K562 (cell line): Measurements from ENCODE around the gene ZDHHC19. TPM values are rescaled to one million over a fixed set of nuclear protein-coding genes. Genes with fewer than 3 reads are reported as not detected.

Source experiments
- BDP1 ChIP-seq: IDR thresholded peaks from 3 replicates; pipeline ENCODE4 v1.6.1; 2011; ENCODE audit not compliant: insufficient read length, insufficient read depth
- DPF2 ChIP-seq: fragments of 450-650 bp; IDR thresholded peaks from 2 replicates; pipeline ENCODE4 v1.6.1; 2016
- ETV1 ChIP-seq: fragments of 450-650 bp; conservative IDR thresholded peaks from 2 replicates; pipeline ENCODE4 v1.6.1; 2016; ENCODE audit warnings: missing genetic modification characterization, control low read depth, low read depth, missing compliant biosample characterization
- KDM1A ChIP-seq, 2 experiments: fragments of 450-650 bp; IDR thresholded peaks; 2 replicates each; pipeline ENCODE4 v1.6.1; 2016; ENCODE audit warnings: mild to moderate bottlenecking in 2 of 2
- MTA3 ChIP-seq: fragments of 450-650 bp; formaldehyde crosslinking; IDR thresholded peaks from 2 replicates; pipeline ENCODE4 v1.6.1; 2017; ENCODE audit warnings: mild to moderate bottlenecking, borderline replicate concordance
- RBM25 ChIP-seq: fragments of 200-400 bp; formaldehyde crosslinking; IDR thresholded peaks from 2 replicates; pipeline ENCODE4 v1.6.1; 2018; ENCODE audit warnings: low read length, low read depth, moderate library complexity; ENCODE audit not compliant: severe bottlenecking
- RCOR1 ChIP-seq, 2 experiments: IDR thresholded peaks; 2 replicates each; pipeline ENCODE4 v1.6.1; 2012; ENCODE audit warnings: low read depth in 2 of 2, low read length in 2 of 2, borderline replicate concordance in 1 of 2, improper control_type of control experiment in 1 of 2
- SNIP1 ChIP-seq: fragments of 450-650 bp; IDR thresholded peaks from 2 replicates; pipeline ENCODE4 v1.7.1; 2017; ENCODE audit warnings: low read depth, mild to moderate bottlenecking
- SRSF3 ChIP-seq: fragments of 200-400 bp; formaldehyde crosslinking; IDR thresholded peaks from 2 replicates; pipeline ENCODE4 v1.6.1; 2016; ENCODE audit warnings: mild to moderate bottlenecking, low read length, moderate library complexity; ENCODE audit not compliant: insufficient read depth
- TAF7 ChIP-seq: fragments of 450-650 bp; IDR thresholded peaks from 2 replicates; pipeline ENCODE4 v1.6.1; 2016; ENCODE audit warnings: missing genetic modification characterization, missing compliant biosample characterization
- YY1 ChIP-seq, 3 experiments: IDR thresholded peaks; 2 replicates each; pipeline ENCODE4 v1.6.1; 2011; ENCODE audit warnings: low read length in 2 of 3, mild to moderate bottlenecking in 2 of 3, moderate library complexity in 2 of 3, borderline replicate concordance in 1 of 3, control low read depth in 1 of 3, low read depth in 1 of 3; ENCODE audit not compliant: insufficient read depth in 3 of 3, insufficient replicate concordance in 2 of 3, control insufficient read depth in 1 of 3, insufficient read length in 1 of 3; ENCODE audit errors: extremely low read depth in 1 of 3
- ZNF12 ChIP-seq: sonication (generic); formaldehyde crosslinking; IDR thresholded peaks from 2 replicates; pipeline ENCODE4 v1.4.0; 2020; ENCODE audit warnings: mild to moderate bottlenecking, missing genetic modification reagents
- ZNF212 ChIP-seq: fragments of 450-650 bp; formaldehyde crosslinking; IDR thresholded peaks from 2 replicates; pipeline ENCODE4 v1.4.0; 2020; ENCODE audit warnings: mild to moderate bottlenecking
- ZNF282 ChIP-seq: sonication (generic); formaldehyde crosslinking; IDR thresholded peaks from 2 replicates; pipeline ENCODE4 v1.8.1; 2023; ENCODE audit warnings: missing genetic modification reagents
- ZNF347 ChIP-seq: fragments of 450-650 bp; formaldehyde crosslinking; IDR thresholded peaks from 2 replicates; pipeline ENCODE4 v1.4.0; 2020; ENCODE audit warnings: low read depth, mild to moderate bottlenecking, moderate library complexity
- polyA plus RNA-seq, 8 experiments: library from polyadenylated mRNA; depleted of rRNA in 4 of 8; stranded (reverse) in 5 of 8; unstranded in 3 of 8; fragments of >200 nt; fragmentation: Nextera tagmentation in 2 of 8; fragmentation: Illumina TruSeq in 1 of 8; extraction: Ambion mirVana in 2 of 8; extraction: Trizol in 1 of 8; gene quantifications; 2 replicates each; pipeline versions ENCODE4 v1.2.1 to v1.2.3, GENCODE V29; 2011 to 2014; ENCODE audit warnings: inconsistent platforms in 1 of 8, missing spikeins in 1 of 8
- total RNA-seq, 7 experiments: library from RNA; depleted of rRNA in 6 of 7; stranded (reverse); fragments of >200 nt in 6 of 7; fragmentation: Illumina TruSeq in 2 of 7; extraction: Trizol in 2 of 7; gene quantifications; 2 replicates each; pipeline versions ENCODE4 v1.2.1 to v1.2.3, GENCODE V29; 2011 to 2021; ENCODE audit warnings: low replicate concordance in 1 of 7
- TF ChIP-seq, protein P1 (sequence below), 2 experiments: fragments of 450-650 bp in 1 of 2; sonication (generic) in 1 of 2; formaldehyde crosslinking; conservative IDR thresholded peaks; 2 replicates each; pipeline versions ENCODE4 v1.4.0 to v1.8.1; 2020 to 2022; ENCODE audit warnings: mild to moderate bottlenecking in 1 of 2, missing genetic modification reagents in 1 of 2
- TF ChIP-seq, protein P2 (sequence below), 2 experiments: fragments of 450-650 bp in 1 of 2; sonication (generic) in 1 of 2; formaldehyde crosslinking in 1 of 2; IDR thresholded peaks; 2 replicates each; pipeline versions ENCODE4 v1.7.1 to v1.9.0; 2016 to 2022; ENCODE audit warnings: inconsistent platforms in 1 of 2, mild to moderate bottlenecking in 1 of 2, missing genetic modification reagents in 1 of 2

The ZDHHC19 gene
- total and polyA plus RNA-seq, 9 of the 15 experiments (the other 6 are each of a cell fraction or from before 2014, with no cell fraction given): 0.40 to 5.5 (median 1.1) TPM

DNA sequence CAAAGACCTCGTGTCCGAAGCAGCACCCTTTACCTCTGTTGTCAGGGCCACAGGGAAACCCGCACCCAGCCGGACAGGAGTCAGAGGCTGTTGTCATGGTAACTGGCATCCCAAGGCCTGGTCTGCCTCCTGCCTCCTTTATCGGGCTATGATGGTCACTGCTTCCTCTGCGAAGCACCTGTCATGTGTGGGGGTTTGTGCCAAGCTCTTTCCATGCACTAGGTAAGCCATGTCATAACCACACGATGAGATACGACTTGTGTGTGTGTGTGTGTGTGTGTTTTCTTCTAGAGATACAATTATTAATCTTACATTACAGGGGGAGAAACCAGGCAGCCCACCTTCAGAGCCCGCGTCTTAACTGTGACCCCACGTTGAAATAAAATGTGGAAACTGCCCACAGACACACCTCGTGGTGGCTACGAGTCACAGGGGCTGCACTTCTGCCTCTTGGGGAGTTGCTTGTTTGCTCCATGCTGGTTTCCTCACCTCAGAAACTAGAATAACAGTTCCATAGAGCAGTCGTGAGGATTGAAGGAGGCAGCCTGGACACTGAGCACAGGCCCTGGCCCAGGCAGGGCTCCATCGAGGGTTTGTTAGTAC lies 18.0 kb downstream of the ZDHHC19 start (continued):
- TF ChIP-seq, protein P1, sequence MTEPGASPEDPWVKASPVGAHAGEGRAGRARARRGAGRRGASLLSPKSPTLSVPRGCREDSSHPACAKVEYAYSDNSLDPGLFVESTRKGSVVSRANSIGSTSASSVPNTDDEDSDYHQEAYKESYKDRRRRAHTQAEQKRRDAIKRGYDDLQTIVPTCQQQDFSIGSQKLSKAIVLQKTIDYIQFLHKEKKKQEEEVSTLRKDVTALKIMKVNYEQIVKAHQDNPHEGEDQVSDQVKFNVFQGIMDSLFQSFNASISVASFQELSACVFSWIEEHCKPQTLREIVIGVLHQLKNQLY (CRISPR knock-in tag; conservative IDR thresholded peaks at IDR 0.05): no peak
- TF ChIP-seq, protein P2, sequence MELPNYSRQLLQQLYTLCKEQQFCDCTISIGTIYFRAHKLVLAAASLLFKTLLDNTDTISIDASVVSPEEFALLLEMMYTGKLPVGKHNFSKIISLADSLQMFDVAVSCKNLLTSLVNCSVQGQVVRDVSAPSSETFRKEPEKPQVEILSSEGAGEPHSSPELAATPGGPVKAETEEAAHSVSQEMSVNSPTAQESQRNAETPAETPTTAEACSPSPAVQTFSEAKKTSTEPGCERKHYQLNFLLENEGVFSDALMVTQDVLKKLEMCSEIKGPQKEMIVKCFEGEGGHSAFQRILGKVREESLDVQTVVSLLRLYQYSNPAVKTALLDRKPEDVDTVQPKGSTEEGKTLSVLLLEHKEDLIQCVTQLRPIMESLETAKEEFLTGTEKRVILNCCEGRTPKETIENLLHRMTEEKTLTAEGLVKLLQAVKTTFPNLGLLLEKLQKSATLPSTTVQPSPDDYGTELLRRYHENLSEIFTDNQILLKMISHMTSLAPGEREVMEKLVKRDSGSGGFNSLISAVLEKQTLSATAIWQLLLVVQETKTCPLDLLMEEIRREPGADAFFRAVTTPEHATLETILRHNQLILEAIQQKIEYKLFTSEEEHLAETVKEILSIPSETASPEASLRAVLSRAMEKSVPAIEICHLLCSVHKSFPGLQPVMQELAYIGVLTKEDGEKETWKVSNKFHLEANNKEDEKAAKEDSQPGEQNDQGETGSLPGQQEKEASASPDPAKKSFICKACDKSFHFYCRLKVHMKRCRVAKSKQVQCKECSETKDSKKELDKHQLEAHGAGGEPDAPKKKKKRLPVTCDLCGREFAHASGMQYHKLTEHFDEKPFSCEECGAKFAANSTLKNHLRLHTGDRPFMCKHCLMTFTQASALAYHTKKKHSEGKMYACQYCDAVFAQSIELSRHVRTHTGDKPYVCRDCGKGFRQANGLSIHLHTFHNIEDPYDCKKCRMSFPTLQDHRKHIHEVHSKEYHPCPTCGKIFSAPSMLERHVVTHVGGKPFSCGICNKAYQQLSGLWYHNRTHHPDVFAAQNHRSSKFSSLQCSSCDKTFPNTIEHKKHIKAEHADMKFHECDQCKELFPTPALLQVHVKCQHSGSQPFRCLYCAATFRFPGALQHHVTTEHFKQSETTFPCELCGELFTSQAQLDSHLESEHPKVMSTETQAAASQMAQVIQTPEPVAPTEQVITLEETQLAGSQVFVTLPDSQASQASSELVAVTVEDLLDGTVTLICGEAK (IDR thresholded peaks at IDR 0.05): no peak
- TF ChIP-seq, protein P2 (CRISPR knock-in tag; IDR thresholded peaks at IDR 0.05): no peak
- TF ChIP-seq ZNF347 (CRISPR knock-in tag) (no peak), BDP1 (no peak), ETV1 (no peak), SRSF3 (no peak), KDM1A (IDR thresholded peaks at IDR 0.05) (peak; percentile 34 to 82; a peak in 3 of 4 replicates), MTA3 (no peak), SNIP1 (no peak), YY1 (IDR thresholded peaks at IDR 0.05; ENCODE audit: borderline replicate concordance in 1 of 3, control insufficient read depth in 1 of 3, extremely low read depth in 1 of 3, insufficient read depth in 3 of 3, insufficient read length in 1 of 3, insufficient replicate concordance in 2 of 3, low read depth in 1 of 3, low read length in 2 of 3) (no peak), RCOR1 (IDR thresholded peaks at IDR 0.05; ENCODE audit: borderline replicate concordance in 1 of 2, low read depth in 2 of 2, low read length in 2 of 2) (peak in 1 of 2 experiments; percentile 30; a peak in 1 of 4 replicates), ZNF212 (no peak), TAF7 (tag) (no peak), ZNF12 (CRISPR knock-in tag) (no peak), ZNF282 (no peak), RBM25 (no peak), DPF2 (no peak)
